ENCODE results near the gene EMP2.

DNA sequence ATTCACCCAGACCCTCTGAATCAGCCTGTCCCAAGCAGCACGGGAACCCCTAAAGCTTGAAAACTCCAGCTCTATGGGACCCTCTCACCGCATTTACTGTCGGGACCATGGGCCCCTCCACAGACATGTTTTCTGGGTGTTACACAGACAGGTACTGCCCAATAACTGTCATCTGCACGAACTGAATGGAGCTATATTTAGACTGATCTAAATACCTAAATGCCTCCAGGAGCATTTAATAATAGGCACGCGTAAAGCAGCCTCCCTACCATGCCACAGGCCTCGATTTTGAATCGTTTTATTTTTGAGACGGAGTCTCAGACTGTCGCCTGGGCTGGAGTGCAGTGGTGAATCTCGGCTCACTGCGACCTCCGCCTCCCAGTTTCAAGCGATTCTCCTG is 49.7 kb downstream of the EMP2 start:
- TF ChIP-seq, protein P1, sequence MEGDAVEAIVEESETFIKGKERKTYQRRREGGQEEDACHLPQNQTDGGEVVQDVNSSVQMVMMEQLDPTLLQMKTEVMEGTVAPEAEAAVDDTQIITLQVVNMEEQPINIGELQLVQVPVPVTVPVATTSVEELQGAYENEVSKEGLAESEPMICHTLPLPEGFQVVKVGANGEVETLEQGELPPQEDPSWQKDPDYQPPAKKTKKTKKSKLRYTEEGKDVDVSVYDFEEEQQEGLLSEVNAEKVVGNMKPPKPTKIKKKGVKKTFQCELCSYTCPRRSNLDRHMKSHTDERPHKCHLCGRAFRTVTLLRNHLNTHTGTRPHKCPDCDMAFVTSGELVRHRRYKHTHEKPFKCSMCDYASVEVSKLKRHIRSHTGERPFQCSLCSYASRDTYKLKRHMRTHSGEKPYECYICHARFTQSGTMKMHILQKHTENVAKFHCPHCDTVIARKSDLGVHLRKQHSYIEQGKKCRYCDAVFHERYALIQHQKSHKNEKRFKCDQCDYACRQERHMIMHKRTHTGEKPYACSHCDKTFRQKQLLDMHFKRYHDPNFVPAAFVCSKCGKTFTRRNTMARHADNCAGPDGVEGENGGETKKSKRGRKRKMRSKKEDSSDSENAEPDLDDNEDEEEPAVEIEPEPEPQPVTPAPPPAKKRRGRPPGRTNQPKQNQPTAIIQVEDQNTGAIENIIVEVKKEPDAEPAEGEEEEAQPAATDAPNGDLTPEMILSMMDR (conservative IDR thresholded peaks at IDR 0.05 in 1 of 2, IDR thresholded peaks at IDR 0.05 in 1 of 2; ENCODE audit: low read depth in 1 of 2, low read length in 2 of 2): no peak
- TF ChIP-seq EZH2 (IDR thresholded peaks at IDR 0.05; ENCODE audit: low read length, missing control alignments): no peak

Data from fibroblast of lung (primary cell).